ENCODE measurements around the gene FAM174A.
"Not testable (repeated sequence)": the region's sequence is repeated elsewhere in the genome, so short reads cannot be mapped to it uniquely, and the experiment has no call there.

The FAM174A gene

DNA sequence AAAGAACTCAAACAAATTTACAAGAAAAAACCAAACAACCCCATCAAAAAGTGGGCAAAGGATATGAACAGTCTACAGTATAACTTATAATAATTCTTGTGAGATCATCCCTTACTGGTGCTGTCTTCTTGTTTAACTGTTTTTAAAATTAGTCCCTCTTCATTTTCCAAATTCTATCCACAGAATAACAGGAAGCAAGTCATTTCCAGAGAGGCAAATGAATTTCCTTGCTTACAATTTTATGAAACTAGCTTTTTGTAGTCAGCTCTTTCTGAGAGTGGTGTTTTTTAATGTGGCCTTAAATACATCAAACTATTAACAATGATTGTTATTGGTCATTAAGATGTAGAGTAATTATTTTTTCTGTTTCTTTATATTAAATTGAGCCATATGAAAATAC, 40.6 kb downstream of the FAM174A start:
- DNase-seq (ENCODE audit: low read depth in 2 of 2), result no peak

DNA sequence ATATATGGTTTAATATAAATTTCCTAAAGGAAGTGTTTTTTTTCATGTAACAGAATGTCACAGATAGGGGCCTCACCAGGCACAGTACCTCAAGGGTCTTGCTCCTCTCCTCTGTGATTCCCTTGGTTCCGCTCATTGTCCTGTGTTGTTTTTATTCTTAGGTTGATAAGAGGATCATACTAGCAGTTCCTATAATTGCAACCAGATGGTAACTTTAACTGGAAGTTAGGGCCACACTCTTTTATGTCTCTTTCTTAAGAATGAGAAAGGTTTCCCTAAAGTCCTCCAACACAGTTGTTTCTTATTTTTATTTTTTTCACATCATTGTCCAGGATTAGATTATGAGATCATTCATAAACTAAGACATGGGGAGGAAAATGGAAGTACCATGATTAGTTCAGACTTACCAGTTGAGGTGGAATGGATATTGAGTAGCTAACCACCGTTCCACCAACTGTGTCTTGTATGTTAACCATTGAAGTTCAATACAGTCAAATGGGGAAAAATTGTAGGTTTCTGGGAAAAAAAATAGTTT, 41.1 kb downstream of the FAM174A start:
- DNase-seq (ENCODE audit: low read depth in 2 of 2), result no peak

DNA sequence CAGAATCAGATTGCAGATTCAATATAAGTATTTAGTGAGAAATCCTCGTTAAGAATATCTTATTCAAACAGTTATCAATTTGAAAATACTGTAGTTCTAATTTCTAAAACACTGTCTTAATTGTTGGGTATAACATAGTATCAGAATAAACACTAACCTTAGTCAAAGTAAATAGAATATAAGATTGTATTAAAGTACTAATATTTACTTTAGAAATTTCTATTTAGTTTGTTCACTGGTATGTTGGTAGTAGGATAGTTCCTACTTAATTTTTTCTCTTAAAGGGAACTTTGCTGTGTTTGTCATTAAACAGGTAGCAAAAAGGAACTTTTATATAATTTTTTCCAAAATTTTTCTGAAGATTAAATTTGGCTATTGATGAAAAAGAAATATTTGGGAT, 42.3 kb downstream of the FAM174A start:
- DNase-seq (ENCODE audit: low read depth in 2 of 2), result no peak

DNA sequence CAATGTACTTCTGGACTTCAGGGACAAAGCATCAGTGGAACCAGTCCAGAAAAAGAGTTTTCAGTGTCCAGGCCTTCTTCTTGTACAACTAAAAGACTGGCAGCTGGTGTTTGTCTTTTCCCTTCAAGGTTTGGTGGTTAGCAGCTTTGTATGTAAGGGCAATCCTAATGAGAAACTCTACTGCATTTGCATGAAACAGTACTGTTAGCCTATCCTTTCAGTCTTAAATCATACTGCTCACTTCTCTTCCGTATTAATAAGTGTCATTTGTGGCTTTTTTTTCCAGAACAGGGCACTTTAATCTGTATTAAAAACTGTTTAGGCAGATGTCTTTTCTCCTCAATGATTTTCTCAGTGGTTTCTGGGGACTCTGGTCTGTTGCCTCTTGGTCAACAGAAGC, 48.9 kb downstream of the FAM174A start:
- no peak for DNase-seq (ENCODE audit: low read depth in 2 of 2)

DNA sequence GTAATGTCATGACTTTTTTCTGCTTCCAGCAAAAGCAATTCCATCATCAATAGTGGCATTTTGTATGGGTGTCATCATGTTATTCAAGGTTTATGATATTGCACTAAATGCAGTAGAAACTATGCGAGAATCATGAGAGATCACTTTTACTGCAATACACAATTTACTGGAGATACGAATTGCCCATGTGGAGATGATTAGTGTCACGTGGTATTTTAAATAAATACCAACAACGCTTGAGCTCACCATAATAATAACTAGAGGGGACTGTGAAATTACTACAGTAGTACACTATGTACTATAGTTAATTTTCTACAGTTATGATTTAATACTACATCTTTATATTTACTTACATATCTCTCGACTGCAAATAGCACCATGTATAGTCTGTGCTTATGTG, 49.7 kb downstream of the FAM174A start:
- no peak for DNase-seq (ENCODE audit: low read depth in 2 of 2)

DNA sequence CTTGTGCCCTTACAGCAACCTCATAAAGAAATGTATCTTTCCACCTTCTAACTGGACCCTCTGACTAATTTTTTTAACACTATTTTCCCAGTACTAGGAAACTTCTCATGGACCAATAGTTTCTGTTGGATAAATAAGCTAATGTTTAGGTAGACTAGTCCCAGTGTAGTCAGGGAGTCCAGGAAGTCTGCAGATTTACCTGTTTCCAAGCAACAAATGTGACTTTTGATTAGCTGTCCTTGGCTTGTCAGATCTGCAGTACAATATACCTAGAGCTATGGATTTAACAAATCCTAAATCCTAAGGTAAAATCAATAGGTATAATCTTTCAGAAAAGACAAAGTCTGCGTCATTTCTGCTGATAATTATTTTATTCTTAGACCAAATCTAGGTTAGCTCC, 55.7 kb downstream of the FAM174A start:
- DNase-seq (ENCODE audit: low read depth in 2 of 2), result no peak

DNA sequence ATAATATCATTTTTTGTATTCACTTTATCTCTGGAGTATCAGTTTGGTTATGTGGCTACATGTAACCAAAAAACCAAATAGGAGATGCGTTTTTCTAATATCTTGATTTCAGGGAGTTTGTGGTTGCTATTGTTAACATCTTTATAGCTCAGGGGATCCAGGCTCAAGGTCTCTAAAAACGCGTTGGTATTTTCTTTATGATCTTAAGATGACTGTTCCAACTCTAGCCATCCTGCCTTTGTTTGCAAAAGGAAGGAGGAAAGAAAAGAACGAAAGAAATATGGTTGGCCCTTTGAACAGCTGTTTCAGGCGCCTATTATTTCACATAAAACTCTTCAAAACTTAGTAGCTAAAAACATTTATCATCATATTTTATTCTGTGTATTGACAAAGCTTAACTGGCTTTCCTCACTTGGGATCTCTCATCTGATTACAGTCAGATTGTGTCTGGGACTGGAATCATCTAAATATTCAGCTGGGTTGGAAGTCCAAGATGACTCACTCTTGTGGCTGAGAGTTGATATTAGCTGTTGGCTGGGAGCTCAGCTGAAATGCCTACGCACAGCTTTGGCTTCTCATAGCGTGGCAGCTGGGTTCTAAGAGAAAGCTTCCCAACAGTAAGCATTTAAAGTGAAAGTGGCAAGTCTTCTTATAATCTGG, 60.1 kb downstream of the FAM174A start:
- no peak for DNase-seq (ENCODE audit: low read depth in 2 of 2)

DNA sequence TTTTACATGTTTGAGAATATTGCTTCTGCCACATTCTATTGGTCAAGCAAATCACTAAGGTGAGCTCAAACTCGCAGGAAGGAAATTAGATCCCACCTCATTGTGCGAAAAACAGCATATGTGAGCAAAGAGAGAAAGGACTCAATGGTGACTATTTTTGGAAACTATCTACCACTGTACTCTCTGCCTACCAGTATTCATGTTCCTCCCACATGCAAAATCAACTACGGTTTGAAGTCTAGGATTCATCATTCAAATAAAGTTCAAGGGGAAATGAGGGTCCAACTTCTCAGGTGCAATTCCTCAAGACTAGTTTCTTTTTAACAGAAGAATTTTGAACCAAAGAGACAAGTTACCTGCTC, 60.6 kb downstream of the FAM174A start:
- no peak for DNase-seq (ENCODE audit: low read depth in 2 of 2)

DNA sequence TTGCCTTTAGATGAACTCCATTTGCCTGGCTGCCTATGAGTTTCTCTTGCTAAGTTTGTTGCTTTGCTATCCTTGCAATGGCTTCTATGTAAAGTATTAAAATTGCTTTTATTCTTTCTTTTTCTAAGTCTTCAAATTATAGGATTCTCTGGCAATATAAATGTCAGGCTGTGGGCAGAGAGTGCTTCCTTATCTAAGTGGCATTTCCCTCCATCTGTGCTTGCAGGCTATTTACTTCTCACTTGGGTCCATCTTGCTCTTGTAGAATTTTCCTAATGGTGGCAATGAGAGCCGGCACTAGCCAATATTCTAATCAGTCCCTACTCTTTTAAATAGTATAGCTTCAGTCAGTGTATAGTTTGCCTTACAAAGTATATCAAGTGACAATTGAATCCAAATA, 63.3 kb downstream of the FAM174A start:
- DNase-seq (ENCODE audit: low read depth in 2 of 2), result no peak

DNA sequence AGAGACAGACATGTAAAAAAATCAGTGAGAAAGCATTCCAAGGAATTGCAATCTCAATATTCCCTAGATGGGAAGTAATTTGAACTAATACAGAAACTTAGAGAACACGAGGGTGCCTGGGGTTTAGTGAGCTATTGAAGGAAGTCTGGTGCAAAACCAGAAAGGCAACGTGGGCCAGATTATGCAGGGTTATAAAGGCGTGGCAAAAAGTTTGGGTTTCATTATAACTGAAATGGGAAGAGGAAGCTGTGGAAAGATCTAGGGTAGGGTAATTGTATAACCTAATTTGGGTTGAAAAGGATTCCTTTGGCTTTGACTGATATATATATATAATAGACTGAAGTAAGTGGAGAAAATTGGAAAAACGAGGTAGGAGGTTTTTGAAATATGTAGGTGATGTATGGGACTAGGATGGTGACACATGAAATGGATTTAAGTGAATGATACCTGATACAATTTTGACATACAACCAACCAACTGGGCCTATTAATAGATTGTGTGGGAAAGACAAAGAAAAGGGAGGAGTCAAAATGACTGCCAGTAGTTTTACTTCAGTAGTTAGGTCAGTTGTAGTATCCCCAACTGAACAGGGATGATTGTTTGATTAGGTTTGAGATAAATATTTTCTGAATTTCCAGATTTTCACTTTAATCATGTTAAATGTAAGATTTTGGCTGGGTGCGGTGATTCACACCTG, 65.3 kb downstream of the FAM174A start:
- DNase-seq (ENCODE audit: low read depth in 2 of 2), result no peak

DNA sequence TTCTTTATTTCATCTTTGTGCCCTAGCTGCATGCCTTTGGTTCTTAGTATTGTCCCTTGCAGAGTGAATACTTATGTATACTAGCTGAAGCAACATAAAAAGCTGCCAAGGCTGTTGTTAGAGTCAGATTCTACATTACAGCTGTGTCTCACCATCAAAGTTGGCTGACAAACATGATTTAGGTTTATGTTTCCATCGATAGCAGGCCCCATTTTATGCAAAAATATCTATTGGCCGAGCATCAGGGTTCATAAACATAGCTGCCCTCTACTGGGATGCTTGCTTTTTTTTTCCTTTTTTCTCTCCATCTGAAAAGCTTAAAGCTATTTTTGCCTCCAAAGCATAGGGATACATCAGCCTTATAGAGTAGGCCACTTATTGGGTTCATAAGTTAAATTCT, 68.0 kb downstream of the FAM174A start:
- DNase-seq (ENCODE audit: low read depth in 2 of 2), result no peak

DNA sequence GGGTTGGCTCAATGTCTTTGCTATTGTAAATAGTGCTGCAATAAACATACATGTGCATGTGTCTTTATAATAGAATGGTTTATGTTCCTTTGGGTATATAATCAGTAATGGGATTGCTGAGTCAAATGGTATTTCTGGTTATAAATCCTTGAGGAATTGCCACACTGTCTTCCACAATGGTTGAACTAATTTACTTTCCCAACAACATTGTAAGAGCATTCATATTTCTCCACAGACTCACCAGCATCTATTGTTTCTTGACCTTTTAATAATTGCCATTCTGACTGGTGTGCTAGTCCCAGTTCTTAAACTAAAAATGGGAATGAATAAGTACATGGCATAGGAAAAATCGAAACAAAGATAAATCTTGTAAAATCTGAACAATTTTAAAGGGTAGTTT, 68.8 kb downstream of the FAM174A start:
- DNase-seq (ENCODE audit: low read depth in 2 of 2), result not testable (repeated sequence)

DNA sequence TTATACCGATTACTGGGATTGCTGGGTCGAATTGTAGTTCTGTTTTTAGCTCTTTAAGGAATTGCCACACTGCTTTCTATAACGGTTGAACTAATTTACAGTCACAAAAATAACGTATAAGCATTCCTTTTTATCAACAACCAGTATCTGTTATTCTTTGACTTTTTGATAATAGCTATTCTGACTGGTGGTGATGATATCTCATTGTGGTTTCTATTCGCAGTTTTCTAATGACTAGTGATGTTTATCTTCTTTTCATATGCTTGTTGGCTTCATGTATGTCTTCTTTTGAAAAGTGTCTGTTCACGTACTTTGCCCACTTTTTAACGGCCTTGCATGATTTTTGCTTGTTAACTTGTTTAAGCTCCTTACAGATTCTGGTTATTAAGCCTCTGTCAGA, 74.4 kb downstream of the FAM174A start:
- DNase-seq (ENCODE audit: low read depth in 2 of 2), result no peak

DNA sequence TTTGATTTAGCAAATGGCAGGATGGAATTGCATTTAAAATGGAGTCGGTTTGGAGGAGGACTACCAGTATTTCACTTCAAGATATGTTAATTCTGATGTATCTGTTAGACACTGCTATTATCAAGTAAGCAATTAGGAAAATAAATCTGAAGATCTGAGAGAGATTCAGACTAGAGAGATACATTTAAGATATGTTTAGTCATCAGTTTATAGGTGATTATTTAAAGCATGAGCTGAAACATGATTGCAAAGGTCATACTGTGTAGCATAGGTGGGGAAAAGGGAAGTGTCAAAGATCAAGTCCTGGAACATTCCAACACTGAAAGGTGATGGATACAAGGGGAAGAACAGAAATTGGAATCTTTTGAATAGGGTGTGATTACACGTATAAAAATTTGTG, 79.1 kb downstream of the FAM174A start:
- DNase-seq (ENCODE audit: low read depth in 2 of 2), result no peak

DNA sequence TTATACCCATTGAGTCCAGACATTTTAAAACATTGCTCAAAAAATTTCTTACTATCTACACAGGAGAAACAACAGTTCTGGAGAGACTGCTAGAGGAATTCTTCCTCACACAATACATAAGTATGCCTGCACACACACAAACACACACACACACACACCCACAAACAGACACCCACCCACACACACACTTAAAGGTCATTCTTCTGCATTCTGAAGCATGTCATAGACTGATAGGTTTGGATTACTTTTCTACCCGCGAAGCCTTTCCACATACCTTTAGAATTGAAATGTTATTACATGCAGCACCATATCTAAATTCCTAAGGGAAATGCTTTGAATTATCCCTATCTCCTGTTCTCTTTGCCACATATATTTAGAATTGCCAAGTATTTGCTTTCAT, 80.2 kb downstream of the FAM174A start:
- no peak for DNase-seq (ENCODE audit: low read depth in 2 of 2)

DNA sequence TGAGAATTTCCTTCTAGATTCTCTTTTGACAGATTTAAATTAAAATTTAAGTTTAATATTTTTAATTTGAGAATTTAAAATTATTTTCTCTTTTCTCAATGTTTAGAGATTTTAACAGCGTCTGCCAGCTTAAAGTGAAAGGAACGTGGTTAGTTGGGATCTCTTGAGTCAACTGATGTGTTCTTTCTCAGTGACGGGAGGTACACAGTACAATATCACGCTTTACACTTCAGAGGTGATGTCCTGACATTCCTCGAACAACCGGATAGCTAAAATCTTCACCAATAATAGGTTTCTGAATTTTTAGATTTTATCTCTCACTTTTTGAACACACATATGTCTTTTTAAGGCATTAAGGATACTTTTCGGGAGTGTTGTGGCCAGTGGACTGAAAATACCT, 81.1 kb downstream of the FAM174A start:
- DNase-seq (ENCODE audit: low read depth in 2 of 2), result no peak

DNA sequence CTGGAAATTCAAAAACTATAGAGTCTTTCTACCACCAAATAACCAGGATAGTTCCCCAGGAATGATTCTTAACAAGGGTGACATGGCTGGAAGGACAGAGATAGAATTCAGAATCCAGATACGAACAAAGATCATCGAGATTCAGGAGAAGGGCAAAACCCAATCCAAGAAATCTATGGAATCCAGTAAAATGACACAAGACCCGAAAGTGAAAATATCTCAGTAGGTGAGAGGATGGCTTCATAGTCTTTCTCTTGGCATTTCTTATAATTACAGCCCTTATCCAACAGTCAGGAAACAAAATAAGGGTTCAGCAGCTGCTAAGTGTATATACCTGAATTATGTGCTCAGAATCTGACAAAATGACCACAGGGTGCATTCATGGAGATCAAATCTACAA, 81.8 kb downstream of the FAM174A start:
- no peak for DNase-seq (ENCODE audit: low read depth in 2 of 2)

DNA sequence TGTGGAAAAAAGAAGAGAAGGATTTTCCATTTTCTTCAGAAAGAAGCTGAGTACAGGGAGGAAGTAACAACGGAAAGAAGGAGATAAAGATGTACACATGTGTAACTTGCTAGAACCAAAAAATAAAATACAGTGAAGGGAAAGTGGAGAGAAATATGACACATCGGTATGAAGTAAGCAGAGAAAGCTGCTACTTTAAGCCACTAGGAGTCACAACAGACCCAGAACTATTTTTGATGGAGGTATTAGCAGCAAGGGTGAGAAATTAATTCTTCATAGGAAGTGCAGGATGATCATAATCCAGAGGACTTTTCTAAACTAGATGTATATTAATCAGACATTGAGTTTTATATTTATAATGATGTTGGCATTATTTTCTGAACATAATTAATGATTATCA, 88.5 kb downstream of the FAM174A start:
- DNase-seq (ENCODE audit: low read depth in 2 of 2), result no peak

DNA sequence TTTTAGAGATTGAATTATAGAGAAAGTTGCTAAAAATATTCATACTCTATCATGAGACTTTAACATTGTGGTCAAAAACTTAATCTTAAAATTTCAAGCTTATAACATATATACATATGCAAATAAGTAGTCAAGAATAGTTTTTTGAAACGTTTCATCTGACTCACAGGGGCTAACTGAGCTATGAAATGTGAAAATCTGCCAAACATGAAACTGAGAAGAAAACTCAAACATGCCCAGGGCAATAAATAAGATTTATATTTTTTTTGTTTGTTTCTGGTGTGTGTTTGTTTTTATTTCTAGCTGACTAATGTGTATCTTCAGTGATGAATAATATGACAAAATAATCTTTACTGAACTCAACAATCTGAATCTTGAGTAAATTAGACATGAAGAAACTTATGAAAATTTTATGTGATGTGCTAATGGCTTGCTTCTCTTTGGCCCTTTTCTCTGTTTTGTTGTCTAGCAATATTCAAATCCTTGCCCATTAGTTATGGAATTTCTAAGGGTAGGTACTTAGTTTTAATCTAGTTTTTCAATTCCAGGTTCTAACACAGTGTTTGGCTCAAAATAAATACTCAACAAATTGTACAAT, 99.9 kb downstream of the FAM174A start:
- DNase-seq (ENCODE audit: low read depth in 2 of 2), result no peak

Measured in stimulated activated CD4-positive, alpha-beta T cell treated with anti-CD3 and anti-CD28 coated beads, Interleukin-4, amount 100 ng/mL, for 48 hours (primary cell).